ENCODE measurements around the gene PSMD9.

DNA sequence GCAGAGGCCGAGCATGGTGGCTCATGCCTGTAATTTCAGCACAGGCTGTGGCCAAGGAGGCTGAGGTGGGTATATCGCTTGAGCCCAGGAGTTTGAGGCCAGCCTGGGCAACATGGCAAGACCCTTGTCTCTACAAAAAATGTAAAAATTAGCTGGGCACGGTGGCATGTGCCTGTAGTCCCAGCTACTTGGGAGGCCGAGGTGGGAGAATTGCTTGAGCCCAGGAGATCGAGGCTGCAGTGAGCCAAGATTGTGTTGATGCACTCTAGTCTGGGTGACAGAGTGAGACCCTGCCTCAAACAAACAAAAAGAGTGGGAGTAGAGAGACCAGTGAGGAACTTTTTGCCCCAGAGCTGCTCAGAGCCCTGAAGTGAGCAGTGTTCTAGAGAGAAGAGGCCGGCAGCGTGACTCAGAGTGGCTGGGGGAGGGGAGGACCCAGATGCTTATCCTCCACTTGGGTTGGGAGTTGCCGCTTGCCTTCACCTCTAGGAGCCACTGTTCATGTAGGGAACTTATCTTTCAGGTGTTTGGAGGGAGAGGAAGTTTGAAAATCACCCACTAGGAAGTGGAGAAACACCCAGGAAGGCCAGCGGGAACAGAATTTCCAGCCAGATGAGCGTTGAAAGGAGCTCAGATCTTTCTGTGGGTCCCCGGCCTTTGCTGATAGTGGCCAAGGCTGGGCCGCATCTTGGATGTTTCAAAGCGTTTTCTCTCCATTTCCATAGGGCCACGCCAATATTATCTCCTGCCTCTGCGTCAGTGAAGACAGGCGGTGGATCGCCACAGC, 45.1 kb downstream of the PSMD9 start:
- TF ChIP-seq POLR2A (IDR thresholded peaks at IDR 0.05) (no peak), POLR2AphosphoS5 (IDR thresholded peaks at IDR 0.05) (no peak)
- TF ChIP-seq, protein P1, sequence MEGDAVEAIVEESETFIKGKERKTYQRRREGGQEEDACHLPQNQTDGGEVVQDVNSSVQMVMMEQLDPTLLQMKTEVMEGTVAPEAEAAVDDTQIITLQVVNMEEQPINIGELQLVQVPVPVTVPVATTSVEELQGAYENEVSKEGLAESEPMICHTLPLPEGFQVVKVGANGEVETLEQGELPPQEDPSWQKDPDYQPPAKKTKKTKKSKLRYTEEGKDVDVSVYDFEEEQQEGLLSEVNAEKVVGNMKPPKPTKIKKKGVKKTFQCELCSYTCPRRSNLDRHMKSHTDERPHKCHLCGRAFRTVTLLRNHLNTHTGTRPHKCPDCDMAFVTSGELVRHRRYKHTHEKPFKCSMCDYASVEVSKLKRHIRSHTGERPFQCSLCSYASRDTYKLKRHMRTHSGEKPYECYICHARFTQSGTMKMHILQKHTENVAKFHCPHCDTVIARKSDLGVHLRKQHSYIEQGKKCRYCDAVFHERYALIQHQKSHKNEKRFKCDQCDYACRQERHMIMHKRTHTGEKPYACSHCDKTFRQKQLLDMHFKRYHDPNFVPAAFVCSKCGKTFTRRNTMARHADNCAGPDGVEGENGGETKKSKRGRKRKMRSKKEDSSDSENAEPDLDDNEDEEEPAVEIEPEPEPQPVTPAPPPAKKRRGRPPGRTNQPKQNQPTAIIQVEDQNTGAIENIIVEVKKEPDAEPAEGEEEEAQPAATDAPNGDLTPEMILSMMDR (IDR thresholded peaks at IDR 0.05), result no peak
